ENCODE data around the gene SEMA5A. TPM values are rescaled to one million over a fixed set of nuclear protein-coding genes. Genes with fewer than 3 reads are reported as not detected.

SEMA5A gene
- total RNA-seq, 4 donors from 2014 or later, result 2.4 to 129 (median 10.0) TPM

DNA sequence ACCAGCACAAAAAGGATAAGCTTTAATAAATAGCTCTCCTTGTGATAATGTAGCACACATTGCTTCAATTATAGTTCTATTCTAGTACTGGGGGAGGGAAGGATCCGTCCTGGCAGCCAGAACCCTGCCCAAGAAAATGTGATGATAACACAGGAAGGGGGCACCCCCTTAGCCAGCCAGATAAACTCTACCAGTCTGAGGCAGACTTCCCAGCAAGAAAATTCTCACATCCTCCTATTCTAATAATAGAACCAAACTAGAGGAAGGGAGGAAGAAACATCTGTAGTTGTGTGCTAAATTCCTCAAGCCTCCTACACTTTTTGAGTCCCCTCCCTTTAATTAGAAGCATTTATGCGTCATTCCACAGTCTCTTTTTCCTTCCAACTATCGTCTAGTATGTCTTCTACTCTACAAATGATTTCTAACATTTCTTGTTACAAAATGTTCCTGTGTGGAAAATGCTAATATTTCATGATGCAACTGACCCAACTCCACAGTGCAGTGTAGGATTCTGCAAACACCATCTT is 261.0 kb downstream of the SEMA5A start:
- intact Hi-C loops (cut with DNase I; ENCODE audit: low total_unique reads), result no loop called here
- no peaks in the 10 kb centered on the region for H3K27me3 ChIP-seq
- no peak for TF ChIP-seq POLR2A (IDR thresholded peaks at IDR 0.05)
- TF ChIP-seq, protein P1, sequence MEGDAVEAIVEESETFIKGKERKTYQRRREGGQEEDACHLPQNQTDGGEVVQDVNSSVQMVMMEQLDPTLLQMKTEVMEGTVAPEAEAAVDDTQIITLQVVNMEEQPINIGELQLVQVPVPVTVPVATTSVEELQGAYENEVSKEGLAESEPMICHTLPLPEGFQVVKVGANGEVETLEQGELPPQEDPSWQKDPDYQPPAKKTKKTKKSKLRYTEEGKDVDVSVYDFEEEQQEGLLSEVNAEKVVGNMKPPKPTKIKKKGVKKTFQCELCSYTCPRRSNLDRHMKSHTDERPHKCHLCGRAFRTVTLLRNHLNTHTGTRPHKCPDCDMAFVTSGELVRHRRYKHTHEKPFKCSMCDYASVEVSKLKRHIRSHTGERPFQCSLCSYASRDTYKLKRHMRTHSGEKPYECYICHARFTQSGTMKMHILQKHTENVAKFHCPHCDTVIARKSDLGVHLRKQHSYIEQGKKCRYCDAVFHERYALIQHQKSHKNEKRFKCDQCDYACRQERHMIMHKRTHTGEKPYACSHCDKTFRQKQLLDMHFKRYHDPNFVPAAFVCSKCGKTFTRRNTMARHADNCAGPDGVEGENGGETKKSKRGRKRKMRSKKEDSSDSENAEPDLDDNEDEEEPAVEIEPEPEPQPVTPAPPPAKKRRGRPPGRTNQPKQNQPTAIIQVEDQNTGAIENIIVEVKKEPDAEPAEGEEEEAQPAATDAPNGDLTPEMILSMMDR (IDR thresholded peaks at IDR 0.05), result no peak
- peak; percentile 25 to 43 for DNase-seq
- no peaks in the 10 kb centered on the region for H3K36me3 ChIP-seq
- H3K27ac ChIP-seq, result peak overlapping the region; percentile 65 to 70
- no peaks in the 10 kb centered on the region for H3K4me1 ChIP-seq
- H3K4me3 ChIP-seq, result no peak overlapping the region
- no peaks in the 10 kb centered on the region for H3K9me3 ChIP-seq

DNA sequence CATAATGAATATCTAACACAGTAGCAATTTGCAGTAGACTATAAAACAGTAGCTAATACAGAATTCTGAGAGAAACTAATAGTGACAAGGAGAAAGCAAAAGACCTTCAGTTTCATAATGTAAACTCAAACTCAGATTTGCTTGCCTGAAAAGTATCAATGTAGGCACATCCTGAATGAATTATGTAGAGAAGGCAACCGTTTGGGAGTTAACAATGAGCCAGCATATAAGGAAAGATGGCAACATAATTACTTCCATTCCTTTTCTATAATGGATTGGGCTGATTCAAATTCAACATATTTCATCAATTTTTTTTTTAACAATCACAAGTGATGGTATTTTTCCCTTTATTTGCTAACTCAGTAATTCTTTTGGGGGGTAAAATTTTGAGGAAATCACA is 261.6 kb downstream of the SEMA5A start:
- no peak for DNase-seq
- Histone ChIP-seq H3K4me1 (no peaks in the 10 kb centered on the region), H3K27me3 (no peaks in the 10 kb centered on the region), H3K36me3 (no peaks in the 10 kb centered on the region), H3K9me3 (no peaks in the 10 kb centered on the region), H3K4me3 (no peak overlapping the region), H3K27ac (peak overlapping the region; percentile 65 to 70)
- TF ChIP-seq, protein P1 (IDR thresholded peaks at IDR 0.05), result no peak
- no peak for TF ChIP-seq POLR2A (IDR thresholded peaks at IDR 0.05)
- intact Hi-C loops (cut with DNase I; ENCODE audit: low total_unique reads), result no loop called here

DNA sequence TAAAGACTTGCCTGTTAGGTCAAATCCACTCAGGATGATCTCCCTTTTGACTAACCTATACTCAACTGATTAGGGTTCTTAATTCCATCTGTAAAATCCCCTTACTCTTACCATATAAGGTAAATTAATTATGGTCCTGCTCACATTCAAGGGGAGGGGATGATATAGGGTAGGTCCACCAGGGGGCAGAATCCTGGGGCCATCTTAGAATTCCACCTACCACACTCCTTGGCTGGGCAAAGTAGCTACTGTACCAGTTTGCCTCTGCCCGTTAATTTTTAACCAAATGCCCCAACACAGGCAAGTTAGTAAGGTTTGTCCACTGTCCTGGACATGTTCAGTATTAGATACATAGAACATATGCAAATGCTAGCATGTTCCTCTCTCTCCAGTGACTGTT is 262.4 kb downstream of the SEMA5A start:
- no peak for TF ChIP-seq POLR2A (IDR thresholded peaks at IDR 0.05)
- TF ChIP-seq, protein P1 (IDR thresholded peaks at IDR 0.05), result no peak
- Histone ChIP-seq H3K4me3 (no peak overlapping the region), H3K27me3 (no peaks in the 10 kb centered on the region), H3K4me1 (no peaks in the 10 kb centered on the region), H3K9me3 (no peaks in the 10 kb centered on the region), H3K36me3 (no peaks in the 10 kb centered on the region), H3K27ac (peak overlapping the region in 1 of 2 donors; percentile 65)
- intact Hi-C loops (cut with DNase I; ENCODE audit: low total_unique reads), result no loop called here
- DNase-seq, result no peak

DNA sequence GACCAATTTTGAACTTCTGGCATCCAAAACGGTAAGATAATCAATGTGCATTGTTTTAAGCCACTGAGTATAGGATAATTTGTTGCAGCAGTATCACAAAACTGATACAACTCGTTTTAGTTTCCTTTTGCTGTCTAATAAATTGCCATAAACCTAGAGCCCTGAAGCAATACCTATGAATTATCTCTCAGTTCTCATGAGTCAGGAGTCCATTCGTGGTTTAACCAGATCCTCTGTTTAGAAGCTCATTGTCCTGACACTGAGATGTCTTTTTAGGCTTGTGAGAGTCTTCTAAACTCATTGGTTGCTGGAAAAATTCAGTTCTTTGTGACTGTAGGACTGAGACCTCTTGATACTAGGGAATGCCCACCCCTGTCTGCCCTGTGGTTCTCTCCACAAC is 262.9 kb downstream of the SEMA5A start:
- no peak overlapping the region for H3K4me3 ChIP-seq
- no peak overlapping the region for H3K27ac ChIP-seq
- no peaks in the 10 kb centered on the region for H3K9me3 ChIP-seq
- H3K27me3 ChIP-seq, result no peaks in the 10 kb centered on the region
- no peak for DNase-seq
- intact Hi-C loops (cut with DNase I; ENCODE audit: low total_unique reads), result no loop called here
- no peak for TF ChIP-seq POLR2A (IDR thresholded peaks at IDR 0.05)
- TF ChIP-seq, protein P1 (IDR thresholded peaks at IDR 0.05), result no peak
- no peaks in the 10 kb centered on the region for H3K36me3 ChIP-seq
- no peaks in the 10 kb centered on the region for H3K4me1 ChIP-seq

DNA sequence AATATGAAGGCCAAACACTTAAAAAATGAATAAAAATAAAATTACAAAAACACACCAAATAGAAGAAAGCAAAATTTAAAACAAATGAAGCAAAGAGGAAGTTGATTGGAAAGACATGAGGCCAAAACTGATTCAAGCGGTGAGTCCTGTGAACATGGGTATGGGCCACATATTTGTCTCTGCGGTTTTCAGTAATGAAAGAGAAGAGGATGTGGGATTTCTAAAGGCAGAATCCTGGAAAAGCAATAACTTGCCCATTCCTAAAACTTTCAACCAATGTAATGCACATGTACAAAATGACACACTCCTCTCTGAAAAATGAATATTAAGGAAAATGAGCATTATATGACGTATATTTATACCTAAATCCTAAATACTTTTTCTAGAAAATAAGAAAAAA is 263.7 kb downstream of the SEMA5A start:
- Histone ChIP-seq H3K36me3 (no peaks in the 10 kb centered on the region), H3K27me3 (no peaks in the 10 kb centered on the region), H3K4me3 (no peak overlapping the region), H3K9me3 (no peaks in the 10 kb centered on the region), H3K4me1 (no peaks in the 10 kb centered on the region), H3K27ac (no peak overlapping the region)
- no peak for TF ChIP-seq POLR2A (IDR thresholded peaks at IDR 0.05)
- TF ChIP-seq, protein P1 (IDR thresholded peaks at IDR 0.05), result no peak
- intact Hi-C loops (cut with DNase I; ENCODE audit: low total_unique reads), result no loop called here
- DNase-seq, result no peak

All from uterus (tissue), 4 donors.